Glutamatergic neuron (in vitro differentiated cells): ENCODE results near the gene NMNAT2. TPM values are rescaled to one million over a fixed set of nuclear protein-coding genes. Genes with fewer than 3 reads are reported as not detected.

Experiments
- DNase-seq: peaks from one replicate; pipeline ENCODE4 v3.0.0; 2022
- H3K27ac Mint-ChIP-seq: one replicate; pipeline ENCODE4 v1.8.0; 2020; ENCODE audit warnings: mild to moderate bottlenecking, mixed read lengths, inconsistent platforms; ENCODE audit not compliant: unreplicated experiment
- H3K27me3 Mint-ChIP-seq: one replicate; pipeline ENCODE4 v1.8.0; 2020; ENCODE audit warnings: mild to moderate bottlenecking, moderate library complexity, mixed read lengths, inconsistent platforms; ENCODE audit not compliant: unreplicated experiment
- H3K36me3 Mint-ChIP-seq: one replicate; pipeline ENCODE4 v1.8.0; 2020; ENCODE audit warnings: mild to moderate bottlenecking, mixed read lengths, inconsistent platforms; ENCODE audit not compliant: unreplicated experiment
- H3K4me1 Mint-ChIP-seq: one replicate; pipeline ENCODE4 v1.8.0; 2020; ENCODE audit warnings: mild to moderate bottlenecking, low read depth, mixed read lengths, inconsistent platforms; ENCODE audit not compliant: unreplicated experiment
- H3K4me3 Mint-ChIP-seq: one replicate; pipeline ENCODE4 v1.8.0; 2020; ENCODE audit warnings: mild to moderate bottlenecking, mixed read lengths, inconsistent platforms; ENCODE audit not compliant: unreplicated experiment
- H3K9me3 Mint-ChIP-seq: one replicate; pipeline ENCODE4 v1.8.0; 2020; ENCODE audit warnings: mild to moderate bottlenecking, moderate library complexity, mixed read lengths, inconsistent platforms; ENCODE audit not compliant: unreplicated experiment
- CTCF ChIP-seq: fragments of 200-600 bp; sonication (generic); IDR thresholded peaks from one replicate; pipeline ENCODE4 v1.5.0; 2021; ENCODE audit not compliant: partially characterized antibody, unreplicated experiment
- total RNA-seq: library from RNA; stranded (reverse); fragmentation: NEBNext Ultra II Directional; extraction: Animal tissue kit (Norgen Biotek cat#: 25700); gene quantifications from one replicate; pipeline ENCODE4 v1.2.1, GENCODE V29; 2021; ENCODE audit not compliant: unreplicated experiment

Gene NMNAT2
- total RNA-seq, 1 donor from 2014 or later: 76.4 TPM

- no peak for TF ChIP-seq CTCF
- peaks cover 7% of the 10 kb centered on the region for H3K4me1 Mint-ChIP-seq
- no peak for DNase-seq
- no peaks in the 10 kb centered on the region for H3K36me3 Mint-ChIP-seq
- peaks cover 2% of the 10 kb centered on the region for H3K27me3 Mint-ChIP-seq
- no peak overlapping the region for H3K4me3 Mint-ChIP-seq
- H3K9me3 Mint-ChIP-seq: peaks cover 2% of the 10 kb centered on the region
- no peak overlapping the region for H3K27ac Mint-ChIP-seq
Measured at GRCh38 chr1:183198463-183198862, 219.7 kb downstream of the NMNAT2 start.

Other genes starting within 250 kb of the NMNAT2 start
- 2.8 TPM for gene LAMC2, start 232.1 kb downstream of the NMNAT2 start, total RNA-seq
- gene SMG7, start 54.1 kb upstream of the NMNAT2 start, total RNA-seq: 66.2 TPM
- gene NCF2, start 172.1 kb upstream of the NMNAT2 start, total RNA-seq: not detected
- gene ARPC5, start 217.4 kb upstream of the NMNAT2 start, total RNA-seq: 92.0 TPM
- not detected for gene APOBEC4, start 234.9 kb upstream of the NMNAT2 start, total RNA-seq